ENCODE results near the gene DIAPH3.

- TF ChIP-seq EP300 (IDR thresholded peaks at IDR 0.05) (no peak), POLR2A (IDR thresholded peaks at IDR 0.05) (no peak), CTCF (IDR thresholded peaks at IDR 0.05) (peak in 1 of 4 experiments; percentile 31)
These were observed 257.2 kb downstream of the DIAPH3 start for GRCh38 chr13:59906413-59907049.

Measured in sigmoid colon (tissue), 4 donors.